Testis (tissue), 3 donors: ENCODE measurements around the gene PRDX4. TPM values are rescaled to one million over a fixed set of nuclear protein-coding genes. Genes with fewer than 3 reads are reported as not detected.
"Not testable (repeated sequence)": the region's sequence is repeated elsewhere in the genome, so short reads cannot be mapped to it uniquely, and the experiment has no call there.

ENCODE experiments used
- DNase-seq: peaks from one replicate; pipeline ENCODE4 v3.0.0-alpha.2; 2019
- H3K27ac ChIP-seq, 2 donors: fragments of 200-600 bp; sonication (generic); one replicate each; pipeline ENCODE4 v1.5.1; 2019
- H3K27me3 ChIP-seq: fragments of 200-600 bp; sonication (generic); one replicate; pipeline ENCODE4 v1.5.1; 2019
- H3K36me3 ChIP-seq: fragments of 200-600 bp; sonication (generic); one replicate; pipeline ENCODE4 v1.5.1; 2017; ENCODE audit warnings: low read depth; ENCODE audit errors: missing control alignments
- H3K4me1 ChIP-seq: fragments of 200-600 bp; sonication (generic); one replicate; pipeline ENCODE4 v1.5.1; 2019
- H3K4me3 ChIP-seq, 2 donors: fragments of 200-600 bp; sonication (generic); one replicate each; pipeline ENCODE4 v1.5.1; 2017 to 2019
- H3K9me3 ChIP-seq: fragments of 200-600 bp; sonication (generic); one replicate; pipeline ENCODE4 v1.5.1; 2017
- POLR2A ChIP-seq: fragments of 450-650 bp; IDR thresholded peaks from one replicate; pipeline ENCODE4 v1.6.1; 2017; ENCODE audit warnings: antibody characterized with exemption, mild to moderate bottlenecking, moderate library complexity
- WGBS, 2 donors: methylation state at CpG; one replicate each; pipeline ENCODE4 v1.1.5; 2018; 5-methylcytosine and 5-hydroxymethylcytosine counted together
- intact Hi-C: fragments of 100-400 bp; cut with DNase I; formaldehyde crosslinking; loops from one replicate; pipeline ENCODE4 v1.15.1; 2023; ENCODE audit warnings: low total_unique reads
- polyA plus RNA-seq: library from polyadenylated mRNA; stranded (reverse); fragments of 350-450 nt; fragmentation: Illumina TruSeq; extraction: RNeasy Lipid Tissue Mini Kit (QIAGEN cat#74804); gene quantifications from one replicate; pipeline ENCODE4 v1.2.3, GENCODE V29; 2014; ENCODE audit warnings: low read depth, low replicate concordance; ENCODE audit not compliant: insufficient read depth
- total RNA-seq, 2 donors: library from RNA; depleted of rRNA; stranded (reverse); fragments of >200 nt; gene quantifications; one replicate each; pipeline ENCODE4 v1.2.3, GENCODE V29; 2016
- TF ChIP-seq, protein P1 (sequence below), 3 experiments: fragments of 450-650 bp in 2 of 3; fragments of 200-600 bp in 1 of 3; sonication (generic) in 1 of 3; IDR thresholded peaks; one replicate each; pipeline ENCODE4 v1.5.1; 2016 to 2019; ENCODE audit warnings: antibody characterized with exemption in 3 of 3, mild to moderate bottlenecking in 2 of 3, moderate library complexity in 1 of 3

Gene PRDX4
- total and polyA plus RNA-seq, 3 donors from 2014 or later: 211 to 218 (median 214) TPM

- Histone ChIP-seq H3K27me3 (no peaks in the 10 kb centered on the region), H3K4me1 (no peaks in the 10 kb centered on the region), H3K27ac (no peak overlapping the region), H3K4me3 (peak overlapping the region; percentile 58 to 79), H3K9me3 (no peaks in the 10 kb centered on the region), H3K36me3 (no peaks in the 10 kb centered on the region)
- WGBS, 2 donors: 0 to 4% methylated on average over 3 of the region's 3 CpGs
- intact Hi-C loops: no loop called here
- no peak for TF ChIP-seq POLR2A
- TF ChIP-seq, protein P1, sequence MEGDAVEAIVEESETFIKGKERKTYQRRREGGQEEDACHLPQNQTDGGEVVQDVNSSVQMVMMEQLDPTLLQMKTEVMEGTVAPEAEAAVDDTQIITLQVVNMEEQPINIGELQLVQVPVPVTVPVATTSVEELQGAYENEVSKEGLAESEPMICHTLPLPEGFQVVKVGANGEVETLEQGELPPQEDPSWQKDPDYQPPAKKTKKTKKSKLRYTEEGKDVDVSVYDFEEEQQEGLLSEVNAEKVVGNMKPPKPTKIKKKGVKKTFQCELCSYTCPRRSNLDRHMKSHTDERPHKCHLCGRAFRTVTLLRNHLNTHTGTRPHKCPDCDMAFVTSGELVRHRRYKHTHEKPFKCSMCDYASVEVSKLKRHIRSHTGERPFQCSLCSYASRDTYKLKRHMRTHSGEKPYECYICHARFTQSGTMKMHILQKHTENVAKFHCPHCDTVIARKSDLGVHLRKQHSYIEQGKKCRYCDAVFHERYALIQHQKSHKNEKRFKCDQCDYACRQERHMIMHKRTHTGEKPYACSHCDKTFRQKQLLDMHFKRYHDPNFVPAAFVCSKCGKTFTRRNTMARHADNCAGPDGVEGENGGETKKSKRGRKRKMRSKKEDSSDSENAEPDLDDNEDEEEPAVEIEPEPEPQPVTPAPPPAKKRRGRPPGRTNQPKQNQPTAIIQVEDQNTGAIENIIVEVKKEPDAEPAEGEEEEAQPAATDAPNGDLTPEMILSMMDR (IDR thresholded peaks at IDR 0.05): no peak
- no peak for DNase-seq
Observed at GRCh38 chrX:23668335-23668734, 1.0 kb downstream of the PRDX4 start.

GRCh38 chrX:23670528-23670927 is 3.2 kb downstream of the PRDX4 start:
- TF ChIP-seq, protein P1 (IDR thresholded peaks at IDR 0.05): no peak
- no peak for TF ChIP-seq POLR2A
- no peaks in the 10 kb centered on the region for H3K4me1 ChIP-seq
- no peaks in the 10 kb centered on the region for H3K36me3 ChIP-seq
- no peaks in the 10 kb centered on the region for H3K9me3 ChIP-seq
- DNase-seq: no peak
- H3K27ac ChIP-seq: no peak overlapping the region
- H3K27me3 ChIP-seq: no peaks in the 10 kb centered on the region
- no peak overlapping the region for H3K4me3 ChIP-seq
- 45 to 75% methylated on average over 1 of the region's 1 CpG for WGBS, 2 donors
- intact Hi-C loops: no loop called here

- intact Hi-C loops: no loop called here
- no peaks in the 10 kb centered on the region for H3K9me3 ChIP-seq
- 51 to 53% methylated on average over 3 of the region's 3 CpGs for WGBS, 2 donors
- no peaks in the 10 kb centered on the region for H3K4me1 ChIP-seq
- no peak for TF ChIP-seq POLR2A
- TF ChIP-seq, protein P1 (IDR thresholded peaks at IDR 0.05): no peak
- no peaks in the 10 kb centered on the region for H3K36me3 ChIP-seq
- no peak overlapping the region for H3K4me3 ChIP-seq
- DNase-seq: no peak
- H3K27ac ChIP-seq: no peak overlapping the region
- no peaks in the 10 kb centered on the region for H3K27me3 ChIP-seq
Observed at GRCh38 chrX:23673108-23673507, 5.8 kb downstream of the PRDX4 start.

DNA sequence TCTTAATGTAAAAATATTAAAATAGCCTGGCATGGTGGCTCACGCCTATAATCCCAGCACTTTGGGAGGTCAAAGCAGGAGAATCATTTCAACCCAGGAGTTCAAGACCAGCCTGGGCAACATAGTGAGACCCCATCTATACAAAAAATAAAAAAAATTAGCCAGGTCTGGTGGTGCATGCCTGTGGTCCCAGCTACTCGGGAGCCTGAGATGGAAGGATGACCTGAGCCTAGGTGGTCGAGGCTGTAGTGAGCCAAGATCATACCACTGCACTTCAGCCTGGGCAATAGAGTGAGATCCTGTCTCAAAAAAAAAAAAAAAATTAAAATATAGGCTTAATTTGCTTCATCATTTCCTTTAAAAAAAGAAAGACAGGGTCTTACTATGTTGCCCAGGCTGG is 9.2 kb downstream of the PRDX4 start:
- H3K36me3 ChIP-seq, intact Hi-C loops, DNase-seq, H3K27me3 ChIP-seq, H3K4me3 ChIP-seq, H3K9me3 ChIP-seq, H3K4me1 ChIP-seq, H3K27ac ChIP-seq: not testable (repeated sequence)
- whole genome bisulfite sequencing, 2 donors: 98 to 100% methylated on average over 3 of the region's 3 CpGs

DNA sequence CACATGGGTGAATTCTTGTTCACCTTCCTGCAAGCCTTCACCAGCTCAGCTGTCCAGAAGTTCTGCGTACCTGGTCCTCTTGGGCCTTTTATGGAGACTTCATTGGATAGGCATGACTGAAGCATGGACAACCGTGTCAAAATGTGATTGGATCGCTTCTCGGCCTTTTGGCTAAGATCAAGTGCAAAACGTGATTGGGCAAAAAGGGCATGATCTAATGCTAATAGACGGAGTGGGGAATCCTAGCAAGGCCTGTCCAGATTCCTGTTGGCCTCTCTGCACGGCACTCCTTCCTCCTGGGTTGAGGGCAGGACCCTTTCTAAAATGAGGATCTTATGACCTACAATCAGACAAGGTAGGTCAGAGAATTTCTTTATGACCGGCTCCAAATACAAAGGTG is 24.9 kb downstream of the PRDX4 start:
- no peaks in the 10 kb centered on the region for H3K4me1 ChIP-seq
- no peaks in the 10 kb centered on the region for H3K27me3 ChIP-seq
- 91 to 94% methylated on average over 8 of the region's 8 CpGs for WGBS, 2 donors
- H3K36me3 ChIP-seq: no peaks in the 10 kb centered on the region
- no peaks in the 10 kb centered on the region for H3K9me3 ChIP-seq
- H3K4me3 ChIP-seq: no peak overlapping the region
- TF ChIP-seq POLR2A: no peak
- TF ChIP-seq, protein P1 (IDR thresholded peaks at IDR 0.05): no peak
- intact Hi-C loops: no loop called here
- DNase-seq: no peak
- no peak overlapping the region for H3K27ac ChIP-seq
